Common myeloid progenitor, CD34-positive (primary cell): ENCODE data around the gene RECQL5.

Experiments used
- CTCF ChIA-PET: fragments of 350-600 bp; sonication (Branson Sonifier 250); formaldehyde crosslinking; loops from one replicate; lab custom pipeline; 2021; ENCODE audit warnings: antibody characterized with exemption; lab: Charles Lee
- POLR2A ChIA-PET: fragments of 350-600 bp; sonication (Branson Sonifier 250); formaldehyde crosslinking; loops from one replicate; lab custom pipeline; 2021; ENCODE audit warnings: antibody characterized with exemption; lab: Charles Lee
- DNase-seq, 3 donors: peaks; one replicate each; pipeline versions ENCODE4 v3.0.0 to v3.0.0-alpha.2; 2013
- H3K27ac ChIP-seq, 2 experiments: 1 replicate in 1 of 2; 2 replicates in 1 of 2; pipeline ENCODE4 v1.7.0; 2013; ENCODE audit warnings: inconsistent platforms in 2 of 2, low read length in 2 of 2, mild to moderate bottlenecking in 2 of 2, low read depth in 1 of 2, moderate library complexity in 1 of 2; ENCODE audit not compliant: severe bottlenecking in 2 of 2, insufficient read depth in 1 of 2, poor library complexity in 1 of 2
- H3K27me3 ChIP-seq, 5 experiments: replicated peaks in 2 of 5; 1 replicate in 3 of 5; 2 replicates in 2 of 5; pipeline versions ENCODE4 v1.6.1 to v1.7.0; 2013; ENCODE audit warnings: low read length in 4 of 5, mild to moderate bottlenecking in 2 of 5, moderate library complexity in 2 of 5, inconsistent platforms in 1 of 5; ENCODE audit not compliant: insufficient read depth in 5 of 5, control insufficient read depth in 4 of 5
- H3K36me3 ChIP-seq, 4 experiments: 1 replicate in 2 of 4; 2 replicates in 2 of 4; pipeline versions ENCODE4 v1.6.1 to v1.7.0; 2013; ENCODE audit warnings: low read length in 3 of 4, control low read depth in 1 of 4, mild to moderate bottlenecking in 1 of 4; ENCODE audit not compliant: control insufficient read depth in 4 of 4, insufficient read depth in 4 of 4
- H3K4me1 ChIP-seq, 4 experiments: 1 replicate in 3 of 4; 2 replicates in 1 of 4; pipeline versions ENCODE4 v1.6.1 to v1.7.1; 2013; ENCODE audit warnings: low read length in 3 of 4, mild to moderate bottlenecking in 3 of 4, control low read depth in 1 of 4, inconsistent platforms in 1 of 4, moderate library complexity in 1 of 4; ENCODE audit not compliant: control insufficient read depth in 4 of 4, insufficient read depth in 4 of 4; ENCODE audit errors: control extremely low read depth in 1 of 4
- H3K4me3 ChIP-seq, 7 experiments: 1 replicate in 4 of 7; 2 replicates in 3 of 7; pipeline versions ENCODE4 v1.5.1 to v1.7.0; 2013; ENCODE audit warnings: mild to moderate bottlenecking in 7 of 7, low read length in 6 of 7, moderate library complexity in 6 of 7, inconsistent platforms in 2 of 7, low read depth in 2 of 7, control low read depth in 1 of 7; ENCODE audit not compliant: insufficient read depth in 4 of 7, control insufficient read depth in 1 of 7; ENCODE audit errors: extremely low read depth in 1 of 7
- H3K9me3 ChIP-seq, 5 experiments: 1 replicate in 4 of 5; 2 replicates in 1 of 5; pipeline versions ENCODE4 v1.6.1 to v1.7.1; 2013; ENCODE audit warnings: low read length in 4 of 5, mild to moderate bottlenecking in 2 of 5, inconsistent platforms in 1 of 5, low read depth in 1 of 5, moderate library complexity in 1 of 5; ENCODE audit not compliant: control insufficient read depth in 4 of 5, insufficient read depth in 2 of 5; ENCODE audit errors: control extremely low read depth in 1 of 5
- WGBS: methylation state at CpG from one replicate; pipeline ENCODE4 v1.1.5; 2013; ENCODE audit not compliant: insufficient coverage; 5-methylcytosine and 5-hydroxymethylcytosine counted together

Gene RECQL5

GRCh38 chr17:75634376-75634740 is 32.6 kb downstream of the RECQL5 start:
- peak overlapping the region in 1 of 7 experiments; percentile 39 for H3K4me3 ChIP-seq
- H3K27ac ChIP-seq, result peak overlapping the region in 1 of 2 experiments; percentile 60

GRCh38 chr17:75633486-75634375 is 33.2 kb downstream of the RECQL5 start:
- CTCF ChIA-PET, result interaction anchor here (0.7 to 29.3 kb wide), 32 partner anchors 9 to 142 kb away, joined by 3 to 834 read pairs (median 6); a partner anchor contains a TSS
- Histone ChIP-seq H3K27me3 (no peaks in the 10 kb centered on the region), H3K9me3 (no peaks in the 10 kb centered on the region), H3K4me3 (peak overlapping the region in 2 of 7 experiments; percentile 39 to 46), H3K27ac (no peak overlapping the region), H3K4me1 (peaks cover 0 to 44% (median 36%) of the 10 kb centered on the region in 4 experiments), H3K36me3 (peaks cover 0 to 27% (median 10%) of the 10 kb centered on the region in 4 experiments)
- WGBS, result 28% methylated on average over 21 of the region's 27 CpGs
- POLR2A ChIA-PET, result interaction anchor here (0.8 to 2.0 kb wide), 5 partner anchors 10 to 113 kb away, joined by 3 to 12 read pairs (median 5); a partner anchor contains a TSS
- DNase-seq, result peak; percentile 81 to 87 (median 86)

More at GRCh38 chr17:75634376-75634740, 32.6 kb downstream of the RECQL5 start:
- CTCF ChIA-PET, result interaction anchor here (0.7 to 29.3 kb wide), 20 partner anchors 10 to 119 kb away, joined by 3 to 834 read pairs (median 12); a partner anchor contains a TSS
- H3K27me3 ChIP-seq, result no peaks in the 10 kb centered on the region
- H3K4me1 ChIP-seq, result peaks cover 0 to 44% (median 36%) of the 10 kb centered on the region in 4 experiments
- POLR2A ChIA-PET, result interaction anchor here (0.8 to 2.0 kb wide), 3 partner anchors 10 to 112 kb away, joined by 3 to 12 read pairs (median 5); a partner anchor contains a TSS
- DNase-seq, result no peak
- no peaks in the 10 kb centered on the region for H3K9me3 ChIP-seq
- 95% methylated on average over 8 of the region's 9 CpGs for WGBS
- H3K36me3 ChIP-seq, result peaks cover 0 to 24% (median 10%) of the 10 kb centered on the region in 4 experiments

- CTCF ChIA-PET, result interaction anchor here (0.7 to 29.3 kb wide), 31 partner anchors 9 to 143 kb away, joined by 3 to 834 read pairs (median 6); a partner anchor contains a TSS
- 26% methylated on average over 16 of the region's 19 CpGs for WGBS
- Histone ChIP-seq H3K36me3 (peaks cover 0 to 35% (median 12%) of the 10 kb centered on the region in 4 experiments), H3K9me3 (no peaks in the 10 kb centered on the region), H3K27me3 (no peaks in the 10 kb centered on the region), H3K4me3 (peak within 1 kb of the TSS in 3 of 7 experiments; percentile 19 to 46 (median 39)), H3K27ac (no peak within 1 kb of the TSS), H3K4me1 (peaks cover 0 to 44% (median 36%) of the 10 kb centered on the region in 4 experiments)
- DNase-seq, result peak; percentile 75 to 86 (median 80)
- POLR2A ChIA-PET, result interaction anchor here (1.0 to 2.0 kb wide), 4 partner anchors 11 to 21 kb away, joined by 4 to 12 read pairs (median 6); a partner anchor contains a TSS
These were observed 34.0 kb downstream of the RECQL5 start, which contains the start of gene SMIM5 for GRCh38 chr17:75632863-75633485. TSS of gene SMIM5 (plus strand) at chr17:75633434. CDS start at chr17:75640202, 6,768 bp downstream.

- Histone ChIP-seq H3K27ac (no peak overlapping the region), H3K36me3 (peaks cover 0 to 37% (median 15%) of the 10 kb centered on the region in 4 experiments), H3K4me1 (peaks cover 0 to 44% (median 36%) of the 10 kb centered on the region in 4 experiments), H3K9me3 (no peaks in the 10 kb centered on the region), H3K4me3 (no peak overlapping the region), H3K27me3 (no peaks in the 10 kb centered on the region)
- no peak for DNase-seq
- WGBS, result 92% methylated on average over 12 of the region's 12 CpGs
- CTCF ChIA-PET, result interaction anchor here (0.7 to 29.3 kb wide), 27 partner anchors 8 to 143 kb away, joined by 3 to 834 read pairs (median 8); a partner anchor contains a TSS
- POLR2A ChIA-PET, result interaction anchor here (1.0 to 2.0 kb wide), 3 partner anchors 14 to 22 kb away, joined by 4 to 12 read pairs (median 7); a partner anchor contains a TSS
These were observed 34.5 kb downstream of the RECQL5 start for GRCh38 chr17:75632428-75632827.

- ChIA-PET POLR2A (no interaction called here), CTCF (interaction anchor here (1.3 to 29.3 kb wide), 6 partner anchors 10 to 116 kb away, joined by 5 to 834 read pairs (median 21); a partner anchor contains a TSS)
- Histone ChIP-seq H3K4me1 (peaks cover 0 to 39% (median 33%) of the 10 kb centered on the region in 4 experiments), H3K27ac (no peak overlapping the region), H3K9me3 (no peaks in the 10 kb centered on the region), H3K36me3 (peaks cover 2 to 46% (median 23%) of the 10 kb centered on the region in 4 experiments), H3K4me3 (no peak overlapping the region), H3K27me3 (no peaks in the 10 kb centered on the region)
- WGBS, result 97% methylated on average over 24 of the region's 27 CpGs
- DNase-seq, result no peak
These were observed 35.6 kb downstream of the RECQL5 start for GRCh38 chr17:75631353-75631752.

- no peak for DNase-seq
- Histone ChIP-seq H3K27ac (no peak overlapping the region), H3K4me3 (no peak overlapping the region), H3K36me3 (peaks cover 2 to 56% (median 32%) of the 10 kb centered on the region in 4 experiments), H3K4me1 (peaks cover 0 to 30% (median 24%) of the 10 kb centered on the region in 4 experiments), H3K27me3 (no peaks in the 10 kb centered on the region), H3K9me3 (no peaks in the 10 kb centered on the region)
- POLR2A ChIA-PET, result no interaction called here
- CTCF ChIA-PET, result interaction anchor here (0.6 to 29.3 kb wide), 9 partner anchors 11 to 123 kb away, joined by 3 to 834 read pairs (median 6); a partner anchor contains a TSS
- 96% methylated on average over 15 of the region's 26 CpGs for WGBS
These were observed 36.7 kb downstream of the RECQL5 start for GRCh38 chr17:75630071-75630917.
